Pulmonary artery endothelial cell (primary cell): Measurements from ENCODE around the gene NPBWR2. TPM values are rescaled to one million over a fixed set of nuclear protein-coding genes. Genes with fewer than 3 reads are reported as not detected.
"Not testable (repeated sequence)": the region's sequence is repeated elsewhere in the genome, so short reads cannot be mapped to it uniquely, and the experiment has no call there.

Source experiments
- DNase-seq: peaks from one replicate; pipeline ENCODE4 v3.0.0-alpha.2; 2011; ENCODE audit warnings: low read depth, low spot score
- total RNA-seq: library from RNA; depleted of rRNA; stranded (reverse); fragments of >200 nt; gene quantifications from 2 replicates; pipeline ENCODE4 v1.2.3, GENCODE V29; 2014

Gene NPBWR2
- total RNA-seq, 1 donor from 2014 or later = not detected

DNA sequence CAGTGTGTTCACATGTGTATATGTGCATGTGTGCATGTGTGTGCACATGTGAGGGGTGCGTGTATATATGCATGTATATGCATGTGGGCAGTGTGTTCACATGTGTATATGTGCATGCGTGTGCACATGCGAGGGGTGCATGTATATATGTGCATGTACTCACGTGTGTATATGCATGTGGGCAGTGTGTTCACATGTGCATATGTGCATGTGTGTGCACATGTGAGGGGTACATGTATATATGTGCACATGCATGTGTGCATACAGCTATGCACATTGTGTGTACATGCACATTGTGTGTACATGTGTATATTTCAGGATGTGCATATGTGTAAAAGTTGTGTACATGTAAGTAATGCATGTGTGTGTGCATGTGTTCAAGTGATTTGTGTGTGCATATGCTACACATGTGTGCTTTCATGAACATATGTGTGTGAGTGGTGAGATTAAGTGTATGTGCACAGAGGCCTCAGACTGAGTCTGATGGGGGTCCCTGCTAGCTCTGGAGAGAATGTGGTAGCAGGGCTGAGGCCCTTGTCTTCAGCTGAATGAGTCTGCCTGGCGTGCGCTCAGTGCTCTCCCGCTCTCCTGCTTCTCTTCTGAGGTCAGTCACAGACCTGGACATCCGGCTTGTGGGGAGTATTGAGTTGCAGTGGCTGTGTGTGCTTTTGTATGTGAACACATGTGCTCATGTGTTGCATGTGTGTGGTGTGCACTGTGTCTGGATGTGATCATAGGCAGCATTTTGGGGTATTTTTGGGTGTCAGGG, 37.0 kb upstream of the NPBWR2 start:
- DNase-seq = no peak

- no peak for DNase-seq
Measured at GRCh38 chr20:64143018-64143801, 35.8 kb upstream of the NPBWR2 start.

- DNase-seq = no peak
Measured at GRCh38 chr20:64142590-64142989, 35.2 kb upstream of the NPBWR2 start.

- no peak for DNase-seq
Measured at GRCh38 chr20:64140956-64141355, 33.6 kb upstream of the NPBWR2 start.

DNA sequence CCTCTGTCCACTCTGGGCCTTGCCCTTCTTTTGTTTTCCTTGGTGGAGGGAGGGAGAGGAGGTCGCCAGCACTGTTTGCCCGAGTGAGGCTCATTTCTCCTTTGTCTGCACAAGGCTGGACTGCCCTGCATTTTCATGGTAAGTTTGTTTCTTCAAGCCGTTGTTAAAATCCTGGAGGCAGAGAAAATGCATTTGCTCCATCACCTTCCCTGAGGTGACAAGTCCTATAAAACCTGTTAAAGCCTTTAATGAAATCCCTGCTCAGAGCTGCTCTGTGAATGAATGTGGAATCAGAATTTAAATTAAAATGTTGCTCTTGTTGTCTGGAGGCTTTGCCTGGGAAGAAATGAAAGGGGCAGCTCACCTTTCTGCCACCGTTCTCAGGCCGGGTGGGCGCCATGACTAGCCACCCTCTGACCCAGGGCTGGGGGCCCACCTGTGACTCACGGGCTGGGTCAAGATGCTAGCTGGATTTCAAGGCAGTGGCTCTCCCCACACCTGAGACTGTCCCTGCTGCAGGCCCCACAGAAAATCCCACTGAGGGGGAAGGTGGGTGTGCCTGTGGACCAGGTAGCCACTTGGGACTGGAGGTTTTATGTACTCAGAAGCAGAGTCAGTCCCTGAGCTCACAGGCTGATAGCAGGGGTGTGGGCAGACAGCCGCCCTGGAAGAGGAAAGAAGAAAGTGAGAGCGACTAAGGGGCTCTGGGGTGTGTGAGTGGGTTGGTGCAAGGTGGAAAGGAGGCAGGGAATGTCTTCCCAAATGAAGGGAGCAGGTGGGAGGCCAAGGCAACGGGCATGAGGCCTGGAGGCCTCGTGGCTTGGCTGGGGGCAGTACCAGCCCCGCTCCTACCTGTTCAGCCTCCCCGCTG, 32.9 kb upstream of the NPBWR2 start:
- DNase-seq = no peak

GRCh38 chr20:64139199-64140060, 32.1 kb upstream of the NPBWR2 start:
- no peak for DNase-seq

GRCh38 chr20:64138276-64138815, 31.0 kb upstream of the NPBWR2 start:
- no peak for DNase-seq

DNA sequence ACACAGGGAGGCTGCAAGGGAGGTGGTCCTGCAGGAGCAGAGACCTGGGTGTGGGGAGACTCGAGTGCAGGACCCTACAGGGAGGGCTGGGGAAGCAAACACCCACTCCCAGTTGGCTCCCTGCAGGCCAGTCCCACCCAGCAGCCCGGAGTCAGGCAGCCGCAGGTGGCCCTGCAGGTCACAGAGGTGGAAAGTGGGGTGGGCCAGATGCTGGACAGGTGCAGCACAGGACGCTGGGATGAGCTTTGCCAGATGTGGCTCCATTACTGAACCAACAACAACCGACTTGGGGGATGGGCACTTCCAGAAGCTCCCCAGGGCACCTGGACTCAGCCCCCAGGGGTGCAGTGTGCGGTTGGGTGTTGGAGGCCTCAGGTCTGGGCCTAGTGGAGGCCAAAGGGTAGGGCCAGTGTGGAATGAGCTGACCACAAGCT, 30.2 kb upstream of the NPBWR2 start:
- DNase-seq = no peak

GRCh38 chr20:64136004-64136710, 28.8 kb upstream of the NPBWR2 start:
- DNase-seq = no peak

DNA sequence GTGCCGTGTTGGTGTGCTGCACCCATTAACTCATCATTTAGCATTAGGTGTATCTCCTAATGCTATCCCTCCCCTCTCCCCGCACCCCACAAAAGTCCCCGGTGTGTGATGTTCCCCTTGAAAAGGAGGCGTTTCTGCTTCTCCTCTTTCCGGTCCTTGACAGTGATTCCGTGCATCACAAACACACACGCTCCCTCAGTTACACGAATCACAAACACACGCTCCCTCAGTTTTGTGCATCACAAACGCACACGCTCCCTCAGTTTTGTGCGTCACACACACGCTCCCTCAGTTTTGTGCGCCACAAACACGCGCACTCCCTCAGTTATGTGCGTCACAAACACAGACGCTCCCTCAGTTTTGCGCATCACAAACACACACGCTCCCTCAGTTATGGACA, 27.4 kb upstream of the NPBWR2 start:
- not testable (repeated sequence) for DNase-seq

DNA sequence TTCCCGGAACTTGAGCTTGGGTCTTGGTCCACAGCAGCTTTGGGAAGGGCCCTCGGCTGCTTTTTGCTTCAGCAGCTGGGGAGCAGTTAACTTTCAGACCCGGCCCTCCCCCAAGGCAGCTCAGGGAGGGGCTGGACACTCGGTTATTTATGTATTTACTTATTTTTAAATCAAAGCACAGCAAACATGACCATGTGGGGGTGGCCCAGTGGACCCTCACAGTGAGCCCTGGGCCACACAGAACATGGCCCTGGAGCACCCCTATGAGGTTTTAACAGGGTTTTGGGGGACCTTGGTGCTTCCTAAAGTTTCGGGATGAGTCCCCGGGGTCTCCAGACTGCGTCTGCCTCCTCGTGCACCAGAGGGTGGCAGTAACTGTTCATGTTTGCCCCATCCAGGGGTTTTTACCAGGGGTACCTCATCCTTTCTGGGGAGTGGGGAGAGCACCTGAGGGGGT, 26.6 kb upstream of the NPBWR2 start:
- DNase-seq = no peak

DNA sequence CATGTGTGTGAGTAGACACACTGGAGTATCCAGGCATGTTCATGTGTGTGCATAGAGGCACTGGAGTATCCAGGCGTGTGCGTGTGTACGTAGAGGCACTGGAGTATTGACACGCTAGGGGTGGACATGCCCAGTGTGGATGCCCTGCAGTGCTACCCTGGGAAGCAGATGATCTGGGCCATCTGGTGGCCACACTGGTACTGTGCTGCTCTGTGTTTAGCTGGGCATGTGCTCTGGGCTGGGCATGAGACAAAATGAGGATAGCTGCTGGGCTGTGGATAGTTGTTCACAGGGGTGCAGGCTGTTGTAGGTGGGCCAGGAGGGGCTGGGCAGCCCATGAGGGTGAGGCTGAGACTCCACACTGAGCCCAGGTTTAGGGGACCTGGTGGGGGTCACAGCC, 24.0 kb upstream of the NPBWR2 start:
- no peak for DNase-seq

GRCh38 chr20:64130876-64131275, 23.5 kb upstream of the NPBWR2 start:
- no peak for DNase-seq

DNA sequence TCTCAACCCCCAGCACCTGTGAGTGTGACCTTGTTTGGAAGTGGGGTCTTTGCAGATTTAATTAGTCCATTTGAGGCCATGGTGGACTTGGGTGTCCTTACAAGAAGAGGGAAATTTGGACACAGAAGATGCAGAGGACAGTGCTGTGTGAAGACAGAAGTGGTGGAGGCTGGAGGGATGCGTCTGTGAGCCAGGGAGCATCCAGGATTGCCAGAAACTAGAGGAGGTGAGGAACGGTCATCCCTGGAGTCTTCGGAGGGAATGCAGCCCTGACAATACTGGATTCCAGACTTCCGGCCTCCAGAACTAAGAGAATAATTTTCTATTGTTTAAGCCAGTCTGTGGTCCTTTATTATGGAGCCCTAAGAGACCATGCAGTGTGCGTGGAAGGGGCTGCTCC, 22.9 kb upstream of the NPBWR2 start:
- DNase-seq = no peak

- DNase-seq = no peak
Measured at GRCh38 chr20:64129146-64129782, 21.9 kb upstream of the NPBWR2 start.

GRCh38 chr20:64123517-64123916, 16.2 kb upstream of the NPBWR2 start:
- DNase-seq = not testable (repeated sequence)

- DNase-seq = not testable (repeated sequence)
Measured at GRCh38 chr20:64122927-64123326, 15.6 kb upstream of the NPBWR2 start.

GRCh38 chr20:64121586-64121985, 14.2 kb upstream of the NPBWR2 start:
- DNase-seq = no peak

DNA sequence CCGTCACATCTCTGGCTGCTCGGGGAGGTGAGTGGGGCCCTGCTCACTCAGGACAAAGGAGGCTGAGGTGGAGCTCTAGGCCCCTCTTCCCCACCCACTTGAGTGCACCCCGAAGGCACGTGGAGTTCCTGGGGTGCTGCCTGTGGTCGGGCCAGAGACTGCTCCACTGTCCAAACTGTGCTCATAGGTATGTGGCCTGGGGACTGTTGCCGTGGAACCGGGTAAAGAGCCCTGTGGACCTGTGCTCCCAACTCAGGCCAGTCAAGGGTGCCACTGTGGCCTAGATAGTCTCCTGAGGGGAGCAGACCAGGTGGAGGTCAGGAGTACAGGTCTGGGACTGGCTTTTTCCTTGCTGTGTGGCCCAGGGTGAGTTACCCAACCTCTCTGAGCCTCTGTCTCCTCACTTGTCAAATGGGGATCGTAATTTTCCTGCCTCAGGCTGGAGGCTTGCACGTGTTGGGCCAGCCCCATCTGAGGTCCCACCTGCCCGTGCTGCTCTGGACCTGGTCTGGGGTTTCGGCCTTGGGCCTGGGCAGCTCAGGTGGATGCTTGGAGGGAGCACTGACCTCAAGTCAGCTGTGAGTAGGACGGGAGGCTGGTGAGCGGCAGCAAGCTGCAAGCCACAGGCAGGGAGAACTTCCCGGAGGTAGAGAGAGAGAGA, 12.4 kb upstream of the NPBWR2 start:
- no peak for DNase-seq
